ENCODE results near the gene UFSP2. TPM values are rescaled to one million over a fixed set of nuclear protein-coding genes. Genes with fewer than 3 reads are reported as not detected.
A peak's percentile ranks its signal among the peaks of the same experiment; 100 is the strongest.

UFSP2 gene, protein sequence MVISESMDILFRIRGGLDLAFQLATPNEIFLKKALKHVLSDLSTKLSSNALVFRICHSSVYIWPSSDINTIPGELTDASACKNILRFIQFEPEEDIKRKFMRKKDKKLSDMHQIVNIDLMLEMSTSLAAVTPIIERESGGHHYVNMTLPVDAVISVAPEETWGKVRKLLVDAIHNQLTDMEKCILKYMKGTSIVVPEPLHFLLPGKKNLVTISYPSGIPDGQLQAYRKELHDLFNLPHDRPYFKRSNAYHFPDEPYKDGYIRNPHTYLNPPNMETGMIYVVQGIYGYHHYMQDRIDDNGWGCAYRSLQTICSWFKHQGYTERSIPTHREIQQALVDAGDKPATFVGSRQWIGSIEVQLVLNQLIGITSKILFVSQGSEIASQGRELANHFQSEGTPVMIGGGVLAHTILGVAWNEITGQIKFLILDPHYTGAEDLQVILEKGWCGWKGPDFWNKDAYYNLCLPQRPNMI
- total RNA-seq (2014; rRNA removed; shearing (Covaris generic)) (29.0 and 30.7 TPM in 2 replicates), polyA plus RNA-seq (2016; fragmentation: Nextera tagmentation; extraction: Ambion mirVana) (53.0 and 55.9 TPM in 2 replicates)
- long read RNA-seq, transcript UFSP2-201 (12 exons, 1,630 nt) = major isoform, 21 of 25 reads
- long read RNA-seq, partial matches to known transcripts = 4 of 25 reads
- long read RNA-seq, other reads (novel, unspliced or antisense) = 0 of 25 reads

DNA sequence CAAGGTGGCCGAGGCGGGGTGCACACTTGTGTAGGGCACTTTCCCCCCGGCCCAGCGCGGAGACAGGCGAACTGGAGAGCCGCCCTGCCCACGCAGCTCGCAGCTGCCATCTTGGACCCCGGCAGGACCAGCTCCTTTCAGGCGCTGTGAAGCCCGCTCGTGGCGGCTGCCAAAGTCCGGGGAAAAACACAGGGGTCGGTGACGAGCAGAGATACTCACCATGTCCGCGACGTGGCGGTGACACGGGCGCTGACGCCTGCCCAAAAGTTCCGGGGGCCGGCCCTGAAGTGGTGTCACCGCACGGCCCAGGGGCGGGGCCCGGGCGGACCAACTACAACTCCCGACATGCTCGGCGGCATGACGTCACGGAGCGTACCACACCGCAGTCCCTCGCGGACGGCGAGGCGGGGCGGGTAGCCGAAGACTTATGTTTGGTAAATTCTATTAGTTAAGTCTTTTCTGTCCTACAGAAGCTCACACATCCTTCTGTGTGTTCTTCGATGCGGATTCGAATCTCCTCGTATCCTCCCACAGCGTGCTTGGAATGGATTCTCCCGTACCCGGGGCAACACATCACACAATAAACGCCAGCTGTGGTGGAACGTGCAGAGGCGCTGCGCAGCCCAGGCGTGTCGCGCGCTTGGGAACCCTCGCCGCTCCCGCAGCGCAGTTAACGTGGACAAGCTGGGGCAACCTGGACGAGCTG is at the start of gene UFSP2:
TSS of gene UFSP2 (minus strand) at position 318 of the 706 bp plus-strand sequence. CDS start at position 222, 96 bp downstream.
- Histone ChIP-seq H4K20me1 (replicated peaks; ENCODE audit: insufficient read depth) (no peaks in the 10 kb centered on the region), H3K27me3 (ENCODE audit: insufficient read depth) (no peaks in the 10 kb centered on the region), H3K4me2 (peak within 1 kb of the TSS; percentile 99), H3K36me3 (ENCODE audit: insufficient read depth) (no peaks in the 10 kb centered on the region), H3K4me3 (peak within 1 kb of the TSS; percentile 96), H2AFZ (peak within 1 kb of the TSS; percentile 93), H3F3A (replicated peaks; ENCODE audit: low read depth) (no peaks in the 10 kb centered on the region), H3K4me1 (ENCODE audit: insufficient read depth) (peaks cover 5% of the 10 kb centered on the region; the same call in 1 of the 2 replicates), H3K79me2 (replicated peaks; ENCODE audit: insufficient read depth) (peaks cover 13% of the 10 kb centered on the region), H3K9me2 (ENCODE audit: insufficient read depth) (no peaks in the 10 kb centered on the region), H3K27ac (ENCODE audit: low read depth) (peak within 1 kb of the TSS; percentile 94)
- Mint-ChIP-seq H3K36me3 (ENCODE audit: low read depth) (no peaks in the 10 kb centered on the region; the same call in 2 of the 3 replicates), H3K4me3 (peak within 1 kb of the TSS; percentile 89), H3K27ac (peak within 1 kb of the TSS; percentile 100), H3K4me1 (peaks cover 7% of the 10 kb centered on the region), H3K27me3 (ENCODE audit: insufficient read depth, low read depth, poor library complexity) (peaks cover 6% of the 10 kb centered on the region), H3K9me3 (no peaks in the 10 kb centered on the region; the same call in 2 of the 3 replicates)
- peak; percentile 92 for ATAC-seq
- TF ChIP-seq NANOG (IDR thresholded peaks at IDR 0.05; ENCODE audit: borderline replicate concordance) (no peak), CREB1 (CRISPR knock-in tag; IDR thresholded peaks at IDR 0.05; ENCODE audit: low read depth) (peak; percentile 99), POLR2AphosphoS5 (IDR thresholded peaks at IDR 0.05; ENCODE audit: low read depth) (peak; percentile 56; the same call in 1 of the 2 replicates), ZNF114 (CRISPR knock-in tag; IDR thresholded peaks at IDR 0.05) (no peak)
- TF ChIP-seq, protein P1, sequence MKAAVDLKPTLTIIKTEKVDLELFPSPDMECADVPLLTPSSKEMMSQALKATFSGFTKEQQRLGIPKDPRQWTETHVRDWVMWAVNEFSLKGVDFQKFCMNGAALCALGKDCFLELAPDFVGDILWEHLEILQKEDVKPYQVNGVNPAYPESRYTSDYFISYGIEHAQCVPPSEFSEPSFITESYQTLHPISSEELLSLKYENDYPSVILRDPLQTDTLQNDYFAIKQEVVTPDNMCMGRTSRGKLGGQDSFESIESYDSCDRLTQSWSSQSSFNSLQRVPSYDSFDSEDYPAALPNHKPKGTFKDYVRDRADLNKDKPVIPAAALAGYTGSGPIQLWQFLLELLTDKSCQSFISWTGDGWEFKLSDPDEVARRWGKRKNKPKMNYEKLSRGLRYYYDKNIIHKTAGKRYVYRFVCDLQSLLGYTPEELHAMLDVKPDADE (IDR thresholded peaks at IDR 0.05) = peak; percentile 77; the same call in 1 of the 2 replicates
- DNase-seq (ENCODE audit: low spot score) = peak; percentile 92

DNA sequence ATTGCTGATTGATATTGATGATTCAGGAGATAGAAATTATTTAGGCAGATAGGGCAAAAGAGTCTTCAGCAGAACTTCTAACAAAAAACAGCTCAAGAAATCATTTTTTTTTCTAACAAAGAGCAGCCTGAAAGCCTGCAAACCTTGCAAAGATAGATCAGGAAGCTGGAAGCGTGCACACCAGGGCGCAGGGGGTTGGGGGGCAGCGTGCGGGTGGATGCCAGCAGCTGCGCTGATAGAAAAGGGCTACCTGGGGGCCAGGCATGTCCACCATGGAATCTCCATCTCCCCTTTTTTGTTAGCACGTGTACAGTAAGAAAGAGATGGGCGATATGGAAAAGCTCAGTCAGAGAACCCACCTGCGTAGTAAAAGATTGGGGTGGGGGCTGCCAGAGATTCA is 47.5 kb upstream of the UFSP2 start:
- Histone ChIP-seq H3K79me2 (replicated peaks; ENCODE audit: insufficient read depth) (no peaks in the 10 kb centered on the region), H3K4me3 (no peak overlapping the region), H3K4me1 (ENCODE audit: insufficient read depth) (peaks cover 10% of the 10 kb centered on the region; the same call in 1 of the 2 replicates), H3K36me3 (ENCODE audit: insufficient read depth) (no peaks in the 10 kb centered on the region), H3K27ac (ENCODE audit: low read depth) (no peak overlapping the region), H3K27me3 (ENCODE audit: insufficient read depth) (peaks cover 34% of the 10 kb centered on the region), H3K9me2 (ENCODE audit: insufficient read depth) (no peaks in the 10 kb centered on the region), H3K4me2 (no peak overlapping the region), H4K20me1 (replicated peaks; ENCODE audit: insufficient read depth) (no peaks in the 10 kb centered on the region), H3F3A (replicated peaks; ENCODE audit: low read depth) (no peaks in the 10 kb centered on the region), H2AFZ (no peak overlapping the region)
- peaks cover 7% of the 10 kb centered on the region; the same call in 2 of the 3 replicates for H3K9me3 Mint-ChIP-seq
- DNase-seq (ENCODE audit: low spot score) (no peak), ATAC-seq (no peak)
- H3K36me3 Mint-ChIP-seq (ENCODE audit: low read depth) = peaks cover 3% of the 10 kb centered on the region; the same call in 2 of the 3 replicates
- no peak overlapping the region for H3K4me3 Mint-ChIP-seq
- H3K27me3 Mint-ChIP-seq (ENCODE audit: insufficient read depth, low read depth, poor library complexity) = peaks cover 9% of the 10 kb centered on the region
- no peak overlapping the region for H3K27ac Mint-ChIP-seq
- H3K4me1 Mint-ChIP-seq = peaks cover 15% of the 10 kb centered on the region
- TF ChIP-seq ZNF331 (CRISPR knock-in tag; IDR thresholded peaks at IDR 0.05; ENCODE audit: low read depth) = no peak
- TF ChIP-seq, protein P2, sequence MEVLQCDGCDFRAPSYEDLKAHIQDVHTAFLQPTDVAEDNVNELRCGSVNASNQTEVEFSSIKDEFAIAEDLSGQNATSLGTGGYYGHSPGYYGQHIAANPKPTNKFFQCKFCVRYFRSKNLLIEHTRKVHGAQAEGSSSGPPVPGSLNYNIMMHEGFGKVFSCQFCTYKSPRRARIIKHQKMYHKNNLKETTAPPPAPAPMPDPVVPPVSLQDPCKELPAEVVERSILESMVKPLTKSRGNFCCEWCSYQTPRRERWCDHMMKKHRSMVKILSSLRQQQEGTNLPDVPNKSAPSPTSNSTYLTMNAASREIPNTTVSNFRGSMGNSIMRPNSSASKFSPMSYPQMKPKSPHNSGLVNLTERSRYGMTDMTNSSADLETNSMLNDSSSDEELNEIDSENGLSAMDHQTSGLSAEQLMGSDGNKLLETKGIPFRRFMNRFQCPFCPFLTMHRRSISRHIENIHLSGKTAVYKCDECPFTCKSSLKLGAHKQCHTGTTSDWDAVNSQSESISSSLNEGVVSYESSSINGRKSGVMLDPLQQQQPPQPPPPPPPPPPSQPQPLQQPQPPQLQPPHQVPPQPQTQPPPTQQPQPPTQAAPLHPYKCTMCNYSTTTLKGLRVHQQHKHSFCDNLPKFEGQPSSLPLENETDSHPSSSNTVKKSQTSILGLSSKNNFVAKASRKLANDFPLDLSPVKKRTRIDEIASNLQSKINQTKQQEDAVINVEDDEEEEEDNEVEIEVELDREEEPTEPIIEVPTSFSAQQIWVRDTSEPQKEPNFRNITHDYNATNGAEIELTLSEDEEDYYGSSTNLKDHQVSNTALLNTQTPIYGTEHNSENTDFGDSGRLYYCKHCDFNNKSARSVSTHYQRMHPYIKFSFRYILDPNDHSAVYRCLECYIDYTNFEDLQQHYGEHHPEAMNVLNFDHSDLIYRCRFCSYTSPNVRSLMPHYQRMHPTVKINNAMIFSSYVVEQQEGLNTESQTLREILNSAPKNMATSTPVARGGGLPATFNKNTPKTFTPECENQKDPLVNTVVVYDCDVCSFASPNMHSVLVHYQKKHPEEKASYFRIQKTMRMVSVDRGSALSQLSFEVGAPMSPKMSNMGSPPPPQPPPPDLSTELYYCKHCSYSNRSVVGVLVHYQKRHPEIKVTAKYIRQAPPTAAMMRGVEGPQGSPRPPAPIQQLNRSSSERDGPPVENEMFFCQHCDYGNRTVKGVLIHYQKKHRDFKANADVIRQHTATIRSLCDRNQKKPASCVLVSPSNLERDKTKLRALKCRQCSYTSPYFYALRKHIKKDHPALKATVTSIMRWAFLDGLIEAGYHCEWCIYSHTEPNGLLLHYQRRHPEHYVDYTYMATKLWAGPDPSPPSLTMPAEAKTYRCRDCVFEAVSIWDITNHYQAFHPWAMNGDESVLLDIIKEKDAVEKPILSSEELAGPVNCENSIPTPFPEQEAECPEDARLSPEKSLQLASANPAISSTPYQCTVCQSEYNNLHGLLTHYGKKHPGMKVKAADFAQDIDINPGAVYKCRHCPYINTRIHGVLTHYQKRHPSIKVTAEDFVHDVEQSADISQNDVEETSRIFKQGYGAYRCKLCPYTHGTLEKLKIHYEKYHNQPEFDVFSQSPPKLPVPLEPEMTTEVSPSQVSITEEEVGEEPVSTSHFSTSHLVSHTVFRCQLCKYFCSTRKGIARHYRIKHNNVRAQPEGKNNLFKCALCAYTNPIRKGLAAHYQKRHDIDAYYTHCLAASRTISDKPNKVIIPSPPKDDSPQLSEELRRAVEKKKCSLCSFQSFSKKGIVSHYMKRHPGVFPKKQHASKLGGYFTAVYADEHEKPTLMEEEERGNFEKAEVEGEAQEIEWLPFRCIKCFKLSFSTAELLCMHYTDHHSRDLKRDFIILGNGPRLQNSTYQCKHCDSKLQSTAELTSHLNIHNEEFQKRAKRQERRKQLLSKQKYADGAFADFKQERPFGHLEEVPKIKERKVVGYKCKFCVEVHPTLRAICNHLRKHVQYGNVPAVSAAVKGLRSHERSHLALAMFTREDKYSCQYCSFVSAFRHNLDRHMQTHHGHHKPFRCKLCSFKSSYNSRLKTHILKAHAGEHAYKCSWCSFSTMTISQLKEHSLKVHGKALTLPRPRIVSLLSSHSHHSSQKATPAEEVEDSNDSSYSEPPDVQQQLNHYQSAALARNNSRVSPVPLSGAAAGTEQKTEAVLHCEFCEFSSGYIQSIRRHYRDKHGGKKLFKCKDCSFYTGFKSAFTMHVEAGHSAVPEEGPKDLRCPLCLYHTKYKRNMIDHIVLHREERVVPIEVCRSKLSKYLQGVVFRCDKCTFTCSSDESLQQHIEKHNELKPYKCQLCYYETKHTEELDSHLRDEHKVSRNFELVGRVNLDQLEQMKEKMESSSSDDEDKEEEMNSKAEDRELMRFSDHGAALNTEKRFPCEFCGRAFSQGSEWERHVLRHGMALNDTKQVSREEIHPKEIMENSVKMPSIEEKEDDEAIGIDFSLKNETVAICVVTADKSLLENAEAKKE (CRISPR knock-in tag; IDR thresholded peaks at IDR 0.05) = no peak
- TF ChIP-seq POLR2AphosphoS5 (IDR thresholded peaks at IDR 0.05; ENCODE audit: low read depth) = no peak
- TF ChIP-seq CREB1 (CRISPR knock-in tag; IDR thresholded peaks at IDR 0.05; ENCODE audit: low read depth) = no peak
- TF ChIP-seq, protein P3, sequence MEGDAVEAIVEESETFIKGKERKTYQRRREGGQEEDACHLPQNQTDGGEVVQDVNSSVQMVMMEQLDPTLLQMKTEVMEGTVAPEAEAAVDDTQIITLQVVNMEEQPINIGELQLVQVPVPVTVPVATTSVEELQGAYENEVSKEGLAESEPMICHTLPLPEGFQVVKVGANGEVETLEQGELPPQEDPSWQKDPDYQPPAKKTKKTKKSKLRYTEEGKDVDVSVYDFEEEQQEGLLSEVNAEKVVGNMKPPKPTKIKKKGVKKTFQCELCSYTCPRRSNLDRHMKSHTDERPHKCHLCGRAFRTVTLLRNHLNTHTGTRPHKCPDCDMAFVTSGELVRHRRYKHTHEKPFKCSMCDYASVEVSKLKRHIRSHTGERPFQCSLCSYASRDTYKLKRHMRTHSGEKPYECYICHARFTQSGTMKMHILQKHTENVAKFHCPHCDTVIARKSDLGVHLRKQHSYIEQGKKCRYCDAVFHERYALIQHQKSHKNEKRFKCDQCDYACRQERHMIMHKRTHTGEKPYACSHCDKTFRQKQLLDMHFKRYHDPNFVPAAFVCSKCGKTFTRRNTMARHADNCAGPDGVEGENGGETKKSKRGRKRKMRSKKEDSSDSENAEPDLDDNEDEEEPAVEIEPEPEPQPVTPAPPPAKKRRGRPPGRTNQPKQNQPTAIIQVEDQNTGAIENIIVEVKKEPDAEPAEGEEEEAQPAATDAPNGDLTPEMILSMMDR (conservative IDR thresholded peaks at IDR 0.05; ENCODE audit: low read depth in 2 of 2) = no peak
- no peak for TF ChIP-seq JUNB (IDR thresholded peaks at IDR 0.05; ENCODE audit: unreplicated experiment)
